Measurements from ENCODE around the gene LRRIQ4. TPM values are rescaled to one million over a fixed set of nuclear protein-coding genes. Genes with fewer than 3 reads are reported as not detected.

Gene LRRIQ4
- total RNA-seq = 0.16 TPM in 1 of 2 replicates, not detected in the other

- intact Hi-C loops (cut with micrococcal nuclease) = loop anchor here (1.0 to 5.0 kb wide), 8 partner anchors 39 to 544 kb away; partner anchors contain the start of genes GPR160, MECOM, MYNN and PHC3
Observed at GRCh38 chr3:169812332-169813235, at the start of gene LRRIQ4, which contains the start of gene LRRC34. Gene LRRIQ4, plus strand, starts transcription at chr3:169812870. Its CDS starts 9,052 bp downstream, at chr3:169821922. Gene LRRC34, minus strand, starts transcription at chr3:169812904. Its CDS starts 356 bp downstream, at chr3:169812548.

GRCh38 chr3:169764312-169764881 is 48.3 kb upstream of the LRRIQ4 start:
- intact Hi-C loops (cut with micrococcal nuclease) = loop anchor here (1.0 to 5.0 kb wide), 4 partner anchors 102 to 512 kb away; partner anchors contain the start of genes MECOM, PHC3 and SEC62

- intact Hi-C loops (cut with micrococcal nuclease) = loop anchor here (1.0 to 5.0 kb wide), 9 partner anchors 8 to 1697 kb away; partner anchors contain the start of genes MECOM, MYNN, PHC3 and PRKCI
Observed at GRCh38 chr3:169764882-169765612, 47.6 kb upstream of the LRRIQ4 start, which contains the start of gene TERC. Gene TERC, minus strand, starts transcription at chr3:169765060.

GRCh38 chr3:169769287-169770181 is 43.1 kb upstream of the LRRIQ4 start, which contains the start of gene ACTRT3:
Gene ACTRT3, minus strand, starts transcription at chr3:169769561. Its CDS starts 41 bp downstream, at chr3:169769520.
- intact Hi-C loops (cut with micrococcal nuclease) = loop anchor here (5.0 kb wide), 2 partner anchors 1138 to 1693 kb away; partner anchors contain the start of genes EIF5A2 and TNIK

- intact Hi-C loops (cut with micrococcal nuclease) = loop anchor here (1.0 to 5.0 kb wide), 4 partner anchors 409 to 1136 kb away; partner anchors contain the start of genes EIF5A2, RPL22L1 and SKIL
Observed at GRCh38 chr3:169771497-169772304, 41.0 kb upstream of the LRRIQ4 start.

- intact Hi-C loops (cut with micrococcal nuclease) = loop anchor here (1.0 to 5.0 kb wide), 4 partner anchors 408 to 1135 kb away; partner anchors contain the start of genes EIF5A2, RPL22L1 and SKIL
Observed at GRCh38 chr3:169772305-169772896, 40.3 kb upstream of the LRRIQ4 start.

- intact Hi-C loops (cut with micrococcal nuclease) = loop anchor here (1.0 to 5.0 kb wide), 7 partner anchors 8 to 1134 kb away; partner anchors contain the start of genes EIF5A2, LRRC34, LRRIQ4 and RPL22L1
Observed at GRCh38 chr3:169772897-169773816, 39.5 kb upstream of the LRRIQ4 start, which contains the start of gene MYNN. Gene MYNN, plus strand, starts transcription at chr3:169773396. Its CDS starts 900 bp downstream, at chr3:169774296.

GRCh38 chr3:169774186-169774585 is 38.5 kb upstream of the LRRIQ4 start:
- intact Hi-C loops (cut with micrococcal nuclease) = loop anchor here (5.0 kb wide), 1 partner anchor 1133 kb away; the partner anchor contains the start of gene EIF5A2

- intact Hi-C loops (cut with micrococcal nuclease) = no loop called here
Observed at GRCh38 chr3:169777822-169778221, 34.8 kb upstream of the LRRIQ4 start.

- intact Hi-C loops (cut with micrococcal nuclease) = no loop called here
Observed at GRCh38 chr3:169780742-169781141, 31.9 kb upstream of the LRRIQ4 start.

- intact Hi-C loops (cut with micrococcal nuclease) = no loop called here
Observed at GRCh38 chr3:169781209-169781855, 31.3 kb upstream of the LRRIQ4 start.

- intact Hi-C loops (cut with micrococcal nuclease) = no loop called here
Observed at GRCh38 chr3:169787120-169787519, 25.6 kb upstream of the LRRIQ4 start.

GRCh38 chr3:169787791-169788190 is 24.9 kb upstream of the LRRIQ4 start:
- intact Hi-C loops (cut with micrococcal nuclease) = no loop called here

GRCh38 chr3:169790219-169790618 is 22.5 kb upstream of the LRRIQ4 start:
- intact Hi-C loops (cut with micrococcal nuclease) = no loop called here

- intact Hi-C loops (cut with micrococcal nuclease) = no loop called here
Observed at GRCh38 chr3:169790687-169791429, 21.8 kb upstream of the LRRIQ4 start.

- intact Hi-C loops (cut with micrococcal nuclease) = no loop called here
Observed at GRCh38 chr3:169792359-169792758, 20.3 kb upstream of the LRRIQ4 start.

Measured in T-helper 2 cell treated with Interferon-gamma antibody and Interleukin-4, amounts not matched to agents 100 ng/mL and 5 ng/mL, for 36 hours (primary cell).